IPS-15b (cell line): ENCODE data around the gene VILL.

Experiments used
- H3K27me3 ChIP-seq: one replicate; pipeline ENCODE4 v1.6.1; 2013; ENCODE audit warnings: low read length; ENCODE audit not compliant: control insufficient read depth, insufficient read depth
- H3K36me3 ChIP-seq: one replicate; pipeline ENCODE4 v1.6.1; 2013; ENCODE audit warnings: low read length; ENCODE audit not compliant: control insufficient read depth, insufficient read depth
- H3K4me1 ChIP-seq: one replicate; pipeline ENCODE4 v1.6.1; 2013; ENCODE audit warnings: mild to moderate bottlenecking, low read length; ENCODE audit not compliant: control insufficient read depth, insufficient read depth
- H3K4me3 ChIP-seq: one replicate; pipeline ENCODE4 v1.5.1; 2013; ENCODE audit warnings: low read depth, low read length
- H3K9ac ChIP-seq: one replicate; pipeline ENCODE4 v1.6.1; 2013; ENCODE audit warnings: low read depth, mild to moderate bottlenecking, low read length
- H3K9me3 ChIP-seq: one replicate; pipeline ENCODE4 v1.6.1; 2013; ENCODE audit warnings: mild to moderate bottlenecking, low read length; ENCODE audit not compliant: control insufficient read depth, insufficient read depth

VILL gene

GRCh38 chr3:37997791-37998370 lies 7.3 kb downstream of the VILL start:
- Histone ChIP-seq H3K9ac (no peak overlapping the region), H3K4me1 (peaks cover 5% of the 10 kb centered on the region), H3K27me3 (peaks cover 7% of the 10 kb centered on the region), H3K4me3 (no peak overlapping the region), H3K36me3 (no peaks in the 10 kb centered on the region), H3K9me3 (no peaks in the 10 kb centered on the region)

GRCh38 chr3:37999836-38000235 lies 9.2 kb downstream of the VILL start:
- H3K9ac ChIP-seq, result no peak overlapping the region
- no peak overlapping the region for H3K4me3 ChIP-seq
- H3K4me1 ChIP-seq, result peaks cover 1% of the 10 kb centered on the region
- no peaks in the 10 kb centered on the region for H3K36me3 ChIP-seq
- H3K9me3 ChIP-seq, result no peaks in the 10 kb centered on the region
- H3K27me3 ChIP-seq, result peaks cover 4% of the 10 kb centered on the region

GRCh38 chr3:38000242-38000916 lies 9.8 kb downstream of the VILL start:
- H3K9me3 ChIP-seq, result no peaks in the 10 kb centered on the region
- peaks cover 4% of the 10 kb centered on the region for H3K27me3 ChIP-seq
- H3K9ac ChIP-seq, result no peak overlapping the region
- H3K4me1 ChIP-seq, result no peaks in the 10 kb centered on the region
- no peaks in the 10 kb centered on the region for H3K36me3 ChIP-seq
- no peak overlapping the region for H3K4me3 ChIP-seq

GRCh38 chr3:38000965-38001455 lies 10.4 kb downstream of the VILL start:
- Histone ChIP-seq H3K9ac (no peak overlapping the region), H3K27me3 (peaks cover 4% of the 10 kb centered on the region), H3K4me1 (no peaks in the 10 kb centered on the region), H3K36me3 (no peaks in the 10 kb centered on the region), H3K9me3 (no peaks in the 10 kb centered on the region), H3K4me3 (no peak overlapping the region)

GRCh38 chr3:38001456-38002081 lies 11.0 kb downstream of the VILL start:
- Histone ChIP-seq H3K9me3 (no peaks in the 10 kb centered on the region), H3K36me3 (no peaks in the 10 kb centered on the region), H3K4me1 (no peaks in the 10 kb centered on the region), H3K4me3 (no peak overlapping the region), H3K27me3 (peaks cover 4% of the 10 kb centered on the region), H3K9ac (no peak overlapping the region)

GRCh38 chr3:38002291-38002876 lies 11.8 kb downstream of the VILL start:
- H3K9me3 ChIP-seq, result no peaks in the 10 kb centered on the region
- no peaks in the 10 kb centered on the region for H3K4me1 ChIP-seq
- peaks cover 4% of the 10 kb centered on the region for H3K27me3 ChIP-seq
- H3K36me3 ChIP-seq, result peaks cover 7% of the 10 kb centered on the region
- H3K4me3 ChIP-seq, result no peak overlapping the region
- no peak overlapping the region for H3K9ac ChIP-seq

GRCh38 chr3:38002940-38003339 lies 12.4 kb downstream of the VILL start:
- Histone ChIP-seq H3K9ac (no peak overlapping the region), H3K27me3 (peaks cover 4% of the 10 kb centered on the region), H3K36me3 (peaks cover 11% of the 10 kb centered on the region), H3K4me3 (no peak overlapping the region), H3K9me3 (no peaks in the 10 kb centered on the region), H3K4me1 (no peaks in the 10 kb centered on the region)

GRCh38 chr3:38003371-38003816 lies 12.8 kb downstream of the VILL start:
- Histone ChIP-seq H3K36me3 (peaks cover 14% of the 10 kb centered on the region), H3K4me1 (no peaks in the 10 kb centered on the region), H3K9ac (no peak overlapping the region), H3K9me3 (no peaks in the 10 kb centered on the region), H3K27me3 (no peaks in the 10 kb centered on the region), H3K4me3 (no peak overlapping the region)

- Histone ChIP-seq H3K4me1 (no peaks in the 10 kb centered on the region), H3K9ac (no peak overlapping the region), H3K4me3 (no peak overlapping the region), H3K36me3 (peaks cover 14% of the 10 kb centered on the region), H3K9me3 (no peaks in the 10 kb centered on the region), H3K27me3 (no peaks in the 10 kb centered on the region)
Measured at GRCh38 chr3:38003817-38004414, 13.3 kb downstream of the VILL start.

- Histone ChIP-seq H3K9me3 (no peaks in the 10 kb centered on the region), H3K27me3 (no peaks in the 10 kb centered on the region), H3K4me1 (no peaks in the 10 kb centered on the region), H3K36me3 (peaks cover 14% of the 10 kb centered on the region), H3K9ac (no peak overlapping the region), H3K4me3 (no peak overlapping the region)
Measured at GRCh38 chr3:38004415-38005075, 14.0 kb downstream of the VILL start.
